A673 (cell line): Measurements from ENCODE around the gene RALB. TPM values are rescaled to one million over a fixed set of nuclear protein-coding genes. Genes with fewer than 3 reads are reported as not detected.
A peak's percentile ranks its signal among the peaks of the same experiment; 100 is the strongest.

Experiments used
- BruUV-seq: library from RNA; stranded (reverse); fragments of 400-500 nt; replicated peaks from 2 replicates; lab custom pipeline; 2021; lab: Mats Ljungman, UMichigan
- CTCF ChIA-PET: fragments of 300-600 bp; sonication (Branson Sonifier 250); formaldehyde crosslinking; loops from one replicate; lab custom pipeline; 2022; ENCODE audit warnings: antibody characterized with exemption; lab: Charles Lee
- POLR2A ChIA-PET: fragments of 300-600 bp; sonication (Branson Sonifier 250); formaldehyde crosslinking; loops from one replicate; lab custom pipeline; 2022; ENCODE audit warnings: antibody characterized with exemption; ENCODE audit not compliant: low non-redundant PET; lab: Charles Lee
- DNase-seq: peaks from one replicate; pipeline ENCODE4 v3.0.0-alpha.2; 2015; ENCODE audit warnings: low spot score
- H3K27ac ChIP-seq: fragments of 200-600 bp; sonication (generic); 2 replicates; pipeline ENCODE4 v1.5.1; 2016; ENCODE audit warnings: mixed run types, low read depth, mild to moderate bottlenecking, mixed read lengths, antibody characterized with exemption, low read length; ENCODE audit not compliant: poor library complexity, severe bottlenecking
- H3K27me3 ChIP-seq: fragments of 200-600 bp; sonication (generic); replicated peaks from 2 replicates; pipeline ENCODE4 v1.6.1; 2017; ENCODE audit warnings: mixed run types, low read depth, mild to moderate bottlenecking, mixed read lengths, antibody characterized with exemption, low read length; ENCODE audit not compliant: insufficient read depth, poor library complexity
- H3K36me3 ChIP-seq: fragments of 200-600 bp; sonication (generic); 2 replicates; pipeline ENCODE4 v1.6.1; 2016; ENCODE audit warnings: mixed run types, mild to moderate bottlenecking, mixed read lengths, antibody characterized with exemption, low read length; ENCODE audit not compliant: insufficient read depth, poor library complexity, severe bottlenecking
- H3K4me1 ChIP-seq: fragments of 200-600 bp; sonication (generic); 2 replicates; pipeline ENCODE4 v1.6.1; 2017; ENCODE audit warnings: mixed run types, mild to moderate bottlenecking, mixed read lengths, antibody characterized with exemption, low read length; ENCODE audit not compliant: insufficient read depth, poor library complexity, severe bottlenecking
- H3K4me3 ChIP-seq: fragments of 200-600 bp; sonication (generic); 2 replicates; pipeline ENCODE4 v1.5.1; 2016; ENCODE audit warnings: low read depth, mixed run types, mild to moderate bottlenecking, mixed read lengths, low read length; ENCODE audit not compliant: poor library complexity, severe bottlenecking
- H3K9me3 ChIP-seq: fragments of 200-600 bp; sonication (generic); 2 replicates; pipeline ENCODE4 v1.6.1; 2016; ENCODE audit warnings: mixed run types, low read depth, mild to moderate bottlenecking, mixed read lengths, antibody characterized with exemption, low read length; ENCODE audit not compliant: poor library complexity, severe bottlenecking
- EZH2 ChIP-seq: fragments of 200-600 bp; sonication (generic); IDR thresholded peaks from 2 replicates; pipeline ENCODE4 v1.6.1; 2017; ENCODE audit warnings: borderline replicate concordance, low read depth, mild to moderate bottlenecking, mixed read lengths, antibody characterized with exemption, low read length; ENCODE audit not compliant: poor library complexity, severe bottlenecking
- intact Hi-C: fragments of 100-400 bp; cut with micrococcal nuclease; formaldehyde crosslinking; loops from one replicate; pipeline ENCODE4 v1.10.0; 2022; ENCODE audit not compliant: unreplicated experiment
- total RNA-seq: library from RNA; stranded (reverse); gene quantifications from 2 replicates; pipeline ENCODE4 v1.2.3, GENCODE V29; 2021
- TF ChIP-seq, protein P1 (sequence below): fragments of 300-800, 200-600 bp; sonication (generic); conservative IDR thresholded peaks from 2 replicates; pipeline ENCODE4 v1.5.1; 2017; ENCODE audit warnings: low read depth, mild to moderate bottlenecking, antibody characterized with exemption, low read length, moderate library complexity, mixed read lengths

Gene RALB
- total RNA-seq, 1 experiment from 2014 or later: 47.0 TPM

DNA sequence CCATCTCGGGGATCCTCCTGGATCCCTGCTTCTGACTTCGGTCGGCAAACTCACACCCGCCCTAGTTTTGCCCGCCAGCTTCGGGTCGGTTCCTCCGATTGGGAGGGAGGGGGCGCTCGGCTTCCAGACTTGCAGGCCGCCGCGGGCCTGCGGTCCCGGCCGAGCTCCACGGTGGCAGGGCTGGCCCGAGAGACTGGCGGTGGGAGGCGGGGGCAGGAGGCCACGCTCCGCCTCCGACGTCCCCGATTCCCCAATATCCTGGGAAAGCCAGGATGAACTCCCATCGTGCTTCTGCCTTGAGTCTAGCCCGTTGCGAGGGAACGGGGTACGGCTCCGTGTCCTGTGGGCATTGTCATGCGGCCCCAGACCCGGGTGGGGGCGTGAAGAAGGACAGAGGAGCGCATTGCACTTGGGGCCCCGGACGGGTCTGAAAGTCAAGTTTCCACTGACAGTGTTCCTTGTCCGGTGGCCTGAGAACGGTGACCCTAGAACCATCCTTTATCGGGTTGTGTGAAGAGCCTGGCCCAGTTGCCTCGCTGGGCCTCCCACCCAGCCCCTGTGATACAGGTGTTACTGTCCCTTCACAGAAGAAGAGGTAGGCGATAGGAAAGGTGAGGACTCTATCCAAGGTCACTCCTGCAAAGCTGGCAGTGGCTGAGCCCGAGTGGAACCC lies 90.9 kb downstream of the RALB start:
- Histone ChIP-seq H3K27ac (no peak overlapping the region), H3K27me3 (peaks cover 63% of the 10 kb centered on the region), H3K36me3 (no peaks in the 10 kb centered on the region), H3K4me3 (no peak overlapping the region), H3K4me1 (peaks cover 13% of the 10 kb centered on the region), H3K9me3 (no peaks in the 10 kb centered on the region)
- DNase-seq: peak; percentile 78
- TF ChIP-seq, protein P1, sequence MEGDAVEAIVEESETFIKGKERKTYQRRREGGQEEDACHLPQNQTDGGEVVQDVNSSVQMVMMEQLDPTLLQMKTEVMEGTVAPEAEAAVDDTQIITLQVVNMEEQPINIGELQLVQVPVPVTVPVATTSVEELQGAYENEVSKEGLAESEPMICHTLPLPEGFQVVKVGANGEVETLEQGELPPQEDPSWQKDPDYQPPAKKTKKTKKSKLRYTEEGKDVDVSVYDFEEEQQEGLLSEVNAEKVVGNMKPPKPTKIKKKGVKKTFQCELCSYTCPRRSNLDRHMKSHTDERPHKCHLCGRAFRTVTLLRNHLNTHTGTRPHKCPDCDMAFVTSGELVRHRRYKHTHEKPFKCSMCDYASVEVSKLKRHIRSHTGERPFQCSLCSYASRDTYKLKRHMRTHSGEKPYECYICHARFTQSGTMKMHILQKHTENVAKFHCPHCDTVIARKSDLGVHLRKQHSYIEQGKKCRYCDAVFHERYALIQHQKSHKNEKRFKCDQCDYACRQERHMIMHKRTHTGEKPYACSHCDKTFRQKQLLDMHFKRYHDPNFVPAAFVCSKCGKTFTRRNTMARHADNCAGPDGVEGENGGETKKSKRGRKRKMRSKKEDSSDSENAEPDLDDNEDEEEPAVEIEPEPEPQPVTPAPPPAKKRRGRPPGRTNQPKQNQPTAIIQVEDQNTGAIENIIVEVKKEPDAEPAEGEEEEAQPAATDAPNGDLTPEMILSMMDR: peak; percentile 85
- peak; percentile 36 for TF ChIP-seq EZH2
- BruUV-seq: no TSS peak
- ChIA-PET POLR2A (no interaction called here), CTCF (interaction anchor here (0.6 to 1.1 kb wide), 3 partner anchors 92 to 337 kb away, joined by 3 to 5 read pairs (median 4); no protein-coding TSS in a partner anchor)
- intact Hi-C loops: loop anchor here (2.0 to 10.0 kb wide), 3 partner anchors 93 to 337 kb away; no protein-coding TSS in a partner anchor

Other genes starting within 250 kb of the RALB start
- 25.8 and 26.5 TPM in 2 replicates for gene EPB41L5, start 239.8 kb upstream of the RALB start, total RNA-seq
- 28.6 and 34.5 TPM in 2 replicates for gene TMEM185B, start 29.5 kb upstream of the RALB start, total RNA-seq
- gene INHBB, start 93.3 kb downstream of the RALB start, total RNA-seq: 0.09 TPM in 2 replicates